Gastrocnemius medialis (tissue), 4 donors: Measurements from ENCODE around the gene ITCH. TPM values are rescaled to one million over a fixed set of nuclear protein-coding genes. Genes with fewer than 3 reads are reported as not detected.
A peak's percentile ranks its signal among the peaks of the same experiment; 100 is the strongest.

Experiments used
- ATAC-seq, 2 donors: fragments of 150-250 bp; one replicate each; pipeline ENCODE4 v1.9.1; 2016
- DNase-seq, 2 donors: peaks; one replicate each; pipeline ENCODE4 v3.0.0-alpha.2; 2019
- H3K27ac ChIP-seq, 4 donors: fragments of 200-600 bp; sonication (generic); 1 replicate in 1 of 4; 2 replicates in 3 of 4; pipeline ENCODE4 v1.5.1; 2016 to 2018; ENCODE audit warnings: mild to moderate bottlenecking in 2 of 4, moderate library complexity in 1 of 4
- H3K27me3 ChIP-seq, 3 donors: fragments of 200-600 bp; sonication (generic) in 2 of 3; 1 replicate in 1 of 3; 2 replicates in 2 of 3; pipeline versions ENCODE4 v1.5.1 to v1.6.0; 2016 to 2019; ENCODE audit warnings: mild to moderate bottlenecking in 1 of 3, moderate library complexity in 1 of 3
- H3K36me3 ChIP-seq, 2 donors: fragments of 200-600 bp; sonication (generic) in 1 of 2; one replicate each; pipeline ENCODE4 v1.5.1; 2017 to 2018
- H3K4me1 ChIP-seq, 2 donors: fragments of 200-600 bp; sonication (generic) in 1 of 2; one replicate each; pipeline ENCODE4 v1.5.1; 2016 to 2017; ENCODE audit warnings: mild to moderate bottlenecking in 2 of 2
- H3K4me3 ChIP-seq, 4 donors: fragments of 200-600 bp; sonication (generic) in 3 of 4; 1 replicate in 1 of 4; 2 replicates in 3 of 4; pipeline ENCODE4 v1.5.1; 2016 to 2019; ENCODE audit warnings: mild to moderate bottlenecking in 2 of 4
- H3K9me3 ChIP-seq, 3 donors: fragments of 200-600 bp; sonication (generic) in 2 of 3; 1 replicate in 1 of 3; 2 replicates in 2 of 3; pipeline ENCODE4 v1.5.1; 2016 to 2019
- POLR2A ChIP-seq, 2 donors: fragments of 450-650 bp; IDR thresholded peaks; one replicate each; pipeline ENCODE4 v1.6.1; 2017; ENCODE audit warnings: antibody characterized with exemption in 2 of 2, mild to moderate bottlenecking in 2 of 2, moderate library complexity in 2 of 2
- in situ Hi-C, 4 donors: fragments of 200-750 bp; cut with MboI; loops; one replicate each; pipeline versions ENCODE4 v1.15.0 to v1.8.0; 2017; ENCODE audit warnings: low sequenced_read_pairs in 4 of 4
- intact Hi-C: fragments of 100-400 bp; cut with DNase I; formaldehyde crosslinking; loops from one replicate; pipeline ENCODE4 v1.15.1; 2023; ENCODE audit warnings: low total_unique reads
- total RNA-seq, 4 donors: library from RNA; depleted of rRNA; stranded (reverse); fragments of >200 nt; gene quantifications; one replicate each; pipeline versions ENCODE4 v1.1.0 to v1.2.3, GENCODE V29; 2016
- TF ChIP-seq, protein P1 (sequence below), 5 experiments: fragments of 450-650 bp in 3 of 5; fragments of 200-600 bp in 2 of 5; sonication (generic) in 2 of 5; IDR thresholded peaks in 4 of 5; conservative IDR thresholded peaks in 1 of 5; 1 replicate in 4 of 5; 2 replicates in 1 of 5; pipeline ENCODE4 v1.5.1; 2016 to 2019; ENCODE audit warnings: antibody characterized with exemption in 5 of 5, mild to moderate bottlenecking in 3 of 5, moderate library complexity in 3 of 5

ITCH gene
- total RNA-seq, 4 donors from 2014 or later, result 32.9 to 55.2 (median 52.0) TPM

DNA sequence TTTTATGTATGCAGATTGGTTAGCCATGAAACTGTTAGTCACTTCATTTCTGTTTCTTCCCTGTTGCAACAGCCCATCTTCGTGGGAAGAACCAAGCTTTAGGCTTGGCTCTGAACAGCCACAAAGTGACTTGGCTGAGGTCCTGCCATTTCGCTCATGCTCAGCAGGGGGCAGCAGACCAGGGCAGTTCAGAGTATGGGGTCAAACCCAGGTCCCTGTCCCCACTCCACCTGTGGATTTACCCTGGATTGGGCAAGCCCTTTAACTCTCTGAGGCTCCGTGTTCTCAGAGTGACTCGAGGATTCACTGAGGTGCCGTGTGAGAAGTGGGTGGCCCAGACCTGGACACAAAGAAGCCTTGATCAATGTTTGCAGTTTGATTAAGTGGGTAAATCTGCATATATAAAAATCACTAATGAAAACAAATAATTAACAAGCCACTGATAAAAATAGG is 175.6 kb downstream of the ITCH start:
- ATAC-seq (peak; percentile 50 to 84), DNase-seq (peak in 1 of 2 donors; percentile 73)
- Histone ChIP-seq H3K9me3 (no peaks in the 10 kb centered on the region), H3K4me3 (no peak overlapping the region), H3K27ac (no peak overlapping the region), H3K27me3 (no peaks in the 10 kb centered on the region), H3K4me1 (peaks cover under 1 to 7% of the 10 kb centered on the region in 2 donors), H3K36me3 (peaks cover 0 to 53% of the 10 kb centered on the region in 2 donors)
- in situ Hi-C loops, result loop anchor here in 1 of 4 donors (25.0 kb wide), 1 partner anchor 174 kb away; the partner anchor contains the start of gene TP53INP2
- intact Hi-C loops, result loop anchor here (5.0 kb wide), 1 partner anchor 169 kb away; no protein-coding TSS in a partner anchor
- TF ChIP-seq POLR2A (IDR thresholded peaks at IDR 0.05), result no peak
- TF ChIP-seq, protein P1, sequence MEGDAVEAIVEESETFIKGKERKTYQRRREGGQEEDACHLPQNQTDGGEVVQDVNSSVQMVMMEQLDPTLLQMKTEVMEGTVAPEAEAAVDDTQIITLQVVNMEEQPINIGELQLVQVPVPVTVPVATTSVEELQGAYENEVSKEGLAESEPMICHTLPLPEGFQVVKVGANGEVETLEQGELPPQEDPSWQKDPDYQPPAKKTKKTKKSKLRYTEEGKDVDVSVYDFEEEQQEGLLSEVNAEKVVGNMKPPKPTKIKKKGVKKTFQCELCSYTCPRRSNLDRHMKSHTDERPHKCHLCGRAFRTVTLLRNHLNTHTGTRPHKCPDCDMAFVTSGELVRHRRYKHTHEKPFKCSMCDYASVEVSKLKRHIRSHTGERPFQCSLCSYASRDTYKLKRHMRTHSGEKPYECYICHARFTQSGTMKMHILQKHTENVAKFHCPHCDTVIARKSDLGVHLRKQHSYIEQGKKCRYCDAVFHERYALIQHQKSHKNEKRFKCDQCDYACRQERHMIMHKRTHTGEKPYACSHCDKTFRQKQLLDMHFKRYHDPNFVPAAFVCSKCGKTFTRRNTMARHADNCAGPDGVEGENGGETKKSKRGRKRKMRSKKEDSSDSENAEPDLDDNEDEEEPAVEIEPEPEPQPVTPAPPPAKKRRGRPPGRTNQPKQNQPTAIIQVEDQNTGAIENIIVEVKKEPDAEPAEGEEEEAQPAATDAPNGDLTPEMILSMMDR (IDR thresholded peaks at IDR 0.05 in 4 of 5, conservative IDR thresholded peaks at IDR 0.05 in 1 of 5), result peak; percentile 58 to 79 (median 70)

DNA sequence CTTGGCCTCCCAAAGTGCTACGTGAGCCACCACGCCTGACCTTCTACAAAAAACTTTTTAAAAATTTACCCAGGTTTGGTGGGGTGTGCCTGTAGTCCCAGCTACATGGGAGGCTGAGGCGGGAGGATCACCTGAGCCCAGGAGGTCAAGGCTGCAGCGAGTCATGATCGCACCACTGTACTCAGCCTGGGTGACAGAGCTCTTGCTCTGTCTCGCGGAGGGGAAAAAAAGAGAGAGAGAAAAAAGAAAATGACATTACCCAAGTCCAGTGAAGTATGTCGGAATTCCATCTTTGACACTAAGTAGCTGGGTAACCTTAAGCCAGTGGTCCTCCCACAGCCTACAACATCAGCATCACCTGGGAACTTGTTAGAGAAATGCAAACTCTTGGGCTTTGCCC is 176.7 kb downstream of the ITCH start:
- DNase-seq, result no peak
- H3K36me3 ChIP-seq, result peaks cover 0 to 43% of the 10 kb centered on the region in 2 donors
- intact Hi-C loops, result loop anchor here (5.0 kb wide), 1 partner anchor 168 kb away; no protein-coding TSS in a partner anchor
- TF ChIP-seq, protein P1 (IDR thresholded peaks at IDR 0.05 in 4 of 5, conservative IDR thresholded peaks at IDR 0.05 in 1 of 5), result no peak
- TF ChIP-seq POLR2A (IDR thresholded peaks at IDR 0.05), result no peak
- in situ Hi-C loops, result loop anchor here in 1 of 4 donors (25.0 kb wide), 1 partner anchor 173 kb away; the partner anchor contains the start of gene TP53INP2
- peaks cover 0 to 7% of the 10 kb centered on the region in 2 donors for H3K4me1 ChIP-seq
- no peaks in the 10 kb centered on the region for H3K9me3 ChIP-seq
- H3K27ac ChIP-seq, result no peak overlapping the region
- ATAC-seq, result no peak
- no peaks in the 10 kb centered on the region for H3K27me3 ChIP-seq
- no peak overlapping the region for H3K4me3 ChIP-seq

DNA sequence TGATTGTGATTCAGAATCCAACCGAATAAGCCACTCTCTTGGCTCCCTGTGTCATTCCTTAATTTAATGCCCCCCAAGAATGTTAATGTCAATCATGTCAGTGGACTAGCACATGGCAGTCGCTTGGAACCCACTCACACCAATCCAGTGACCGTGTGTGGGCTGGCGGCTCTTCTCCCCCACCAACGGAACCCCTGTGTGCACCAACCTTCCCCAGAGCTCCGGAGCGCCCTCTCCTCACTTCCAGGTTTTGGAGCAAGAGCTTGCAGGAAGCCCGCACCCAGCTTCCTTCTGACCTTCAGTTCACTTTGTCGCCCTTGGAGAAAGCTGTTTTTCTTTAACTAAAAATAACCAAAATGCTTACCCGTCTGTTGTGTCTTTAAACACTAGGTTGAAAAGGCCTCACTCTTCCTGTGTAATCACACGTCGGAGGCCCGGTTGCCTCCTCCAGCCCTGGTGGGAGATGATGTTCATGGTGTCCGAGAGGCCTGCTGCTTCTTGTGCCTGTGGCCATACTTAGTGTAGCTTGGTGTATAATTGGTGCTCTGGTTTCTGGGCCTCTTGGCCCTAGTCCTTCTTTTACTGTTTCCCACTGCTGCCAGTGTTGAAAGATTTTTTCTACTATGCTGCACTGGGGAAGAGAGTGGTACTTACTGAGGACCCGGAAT is 177.7 kb downstream of the ITCH start:
- in situ Hi-C loops, result loop anchor here in 1 of 4 donors (25.0 kb wide), 1 partner anchor 172 kb away; the partner anchor contains the start of gene TP53INP2
- no peak overlapping the region for H3K4me3 ChIP-seq
- ATAC-seq (no peak), DNase-seq (no peak)
- no peak overlapping the region for H3K27ac ChIP-seq
- H3K4me1 ChIP-seq, result peaks cover 0 to 7% of the 10 kb centered on the region in 2 donors
- H3K27me3 ChIP-seq, result no peaks in the 10 kb centered on the region
- H3K36me3 ChIP-seq, result peaks cover 0 to 33% of the 10 kb centered on the region in 2 donors
- intact Hi-C loops, result no loop called here
- no peaks in the 10 kb centered on the region for H3K9me3 ChIP-seq
- no peak for TF ChIP-seq POLR2A (IDR thresholded peaks at IDR 0.05)
- TF ChIP-seq, protein P1 (IDR thresholded peaks at IDR 0.05 in 4 of 5, conservative IDR thresholded peaks at IDR 0.05 in 1 of 5), result no peak

GRCh38 chr20:34541264-34541901 is 178.3 kb downstream of the ITCH start:
- no peak overlapping the region for H3K27ac ChIP-seq
- no peak for TF ChIP-seq POLR2A (IDR thresholded peaks at IDR 0.05)
- TF ChIP-seq, protein P1 (IDR thresholded peaks at IDR 0.05 in 4 of 5, conservative IDR thresholded peaks at IDR 0.05 in 1 of 5), result no peak
- in situ Hi-C loops, result loop anchor here in 1 of 4 donors (25.0 kb wide), 1 partner anchor 171 kb away; the partner anchor contains the start of gene TP53INP2
- ATAC-seq (no peak), DNase-seq (no peak)
- H3K27me3 ChIP-seq, result no peaks in the 10 kb centered on the region
- peaks cover 0 to 7% of the 10 kb centered on the region in 2 donors for H3K4me1 ChIP-seq
- H3K9me3 ChIP-seq, result no peaks in the 10 kb centered on the region
- intact Hi-C loops, result no loop called here
- H3K36me3 ChIP-seq, result peaks cover 0 to 28% of the 10 kb centered on the region in 2 donors
- H3K4me3 ChIP-seq, result no peak overlapping the region
